Neural progenitor cell (in vitro differentiated cells): ENCODE measurements around the gene DEFB129. TPM values are rescaled to one million over a fixed set of nuclear protein-coding genes. Genes with fewer than 3 reads are reported as not detected.

Experiments used
- DNase-seq: peaks from one replicate; pipeline ENCODE4 v3.0.0-alpha.2; 2016; ENCODE audit warnings: low spot score
- H2AFZ ChIP-seq: fragments of 200-600 bp; sonication (generic); replicated peaks from 2 replicates; pipeline ENCODE4 v1.6.1; 2016; ENCODE audit warnings: antibody characterized with exemption
- H3F3A ChIP-seq: fragments of 200-600 bp; sonication (generic); 2 replicates; pipeline ENCODE4 v1.6.1; 2016; ENCODE audit warnings: antibody characterized with exemption, low read depth
- H3K27ac ChIP-seq: fragments of 200-600 bp; sonication (generic); 2 replicates; pipeline ENCODE4 v1.5.1; 2016; ENCODE audit warnings: mild to moderate bottlenecking
- H3K27me3 ChIP-seq: fragments of 200-600 bp; sonication (generic); 2 replicates; pipeline ENCODE4 v1.6.1; 2016; ENCODE audit warnings: mild to moderate bottlenecking, moderate library complexity
- H3K36me3 ChIP-seq: fragments of 200-600 bp; sonication (generic); 2 replicates; pipeline ENCODE4 v1.5.1; 2016
- H3K4me1 ChIP-seq: fragments of 200-600 bp; sonication (generic); 2 replicates; pipeline ENCODE4 v1.6.1; 2016; ENCODE audit warnings: mixed run types
- H3K4me2 ChIP-seq: fragments of 200-600 bp; sonication (generic); 2 replicates; pipeline ENCODE4 v1.6.1; 2016
- H3K4me3 ChIP-seq: fragments of 200-600 bp; sonication (generic); 2 replicates; pipeline ENCODE4 v1.5.1; 2016
- H3K79me2 ChIP-seq: fragments of 200-600 bp; sonication (generic); 2 replicates; pipeline ENCODE4 v1.6.1; 2016; ENCODE audit warnings: low read depth
- H3K9ac ChIP-seq: fragments of 200-600 bp; sonication (generic); 2 replicates; pipeline ENCODE4 v1.6.1; 2016
- H3K9me3 ChIP-seq: fragments of 200-600 bp; sonication (generic); 2 replicates; pipeline ENCODE4 v1.5.1; 2016; ENCODE audit warnings: low read depth
- H4K20me1 ChIP-seq: fragments of 200-600 bp; sonication (generic); 2 replicates; pipeline ENCODE4 v1.6.1; 2016; ENCODE audit warnings: low read depth
- H3K27ac Mint-ChIP-seq: 3 replicates; pipeline ENCODE4 v1.8.0; 2021; ENCODE audit warnings: mixed read lengths
- H3K27me3 Mint-ChIP-seq: 2 replicates; pipeline ENCODE4 v1.8.0; 2022; ENCODE audit warnings: low read depth, mild to moderate bottlenecking, inconsistent platforms, moderate library complexity, mixed read lengths; ENCODE audit not compliant: insufficient read depth
- H3K36me3 Mint-ChIP-seq: 3 replicates; pipeline ENCODE4 v1.8.0; 2021; ENCODE audit warnings: mixed read lengths
- H3K4me1 Mint-ChIP-seq: 3 replicates; pipeline ENCODE4 v1.8.0; 2021; ENCODE audit warnings: mixed read lengths
- H3K4me3 Mint-ChIP-seq: 3 replicates; pipeline ENCODE4 v1.8.0; 2021; ENCODE audit warnings: mild to moderate bottlenecking, moderate library complexity, mixed read lengths
- H3K9me3 Mint-ChIP-seq: 3 replicates; pipeline ENCODE4 v1.8.0; 2020; ENCODE audit warnings: mixed read lengths
- EZH2 ChIP-seq: fragments of 200-600 bp; sonication (generic); IDR thresholded peaks from 2 replicates; pipeline ENCODE4 v1.6.1; 2017; ENCODE audit warnings: antibody characterized with exemption, mild to moderate bottlenecking, moderate library complexity
- EZH2phosphoT487 ChIP-seq: fragments of 200-600 bp; sonication (generic); IDR thresholded peaks from 2 replicates; pipeline ENCODE4 v1.6.1; 2017; ENCODE audit warnings: antibody characterized with exemption
- total RNA-seq: library from RNA; depleted of rRNA; stranded (reverse); fragments of >200 nt; gene quantifications from 2 replicates; pipeline ENCODE4 v1.2.3, GENCODE V29; 2015; ENCODE audit warnings: low replicate concordance
- TF ChIP-seq, protein P1 (sequence below): fragments of 200-600 bp; sonication (generic); IDR thresholded peaks from 2 replicates; pipeline ENCODE4 v1.5.1; 2017; ENCODE audit warnings: antibody characterized with exemption, mild to moderate bottlenecking

DEFB129 gene
- not detected in 2 replicates for total RNA-seq

DNA sequence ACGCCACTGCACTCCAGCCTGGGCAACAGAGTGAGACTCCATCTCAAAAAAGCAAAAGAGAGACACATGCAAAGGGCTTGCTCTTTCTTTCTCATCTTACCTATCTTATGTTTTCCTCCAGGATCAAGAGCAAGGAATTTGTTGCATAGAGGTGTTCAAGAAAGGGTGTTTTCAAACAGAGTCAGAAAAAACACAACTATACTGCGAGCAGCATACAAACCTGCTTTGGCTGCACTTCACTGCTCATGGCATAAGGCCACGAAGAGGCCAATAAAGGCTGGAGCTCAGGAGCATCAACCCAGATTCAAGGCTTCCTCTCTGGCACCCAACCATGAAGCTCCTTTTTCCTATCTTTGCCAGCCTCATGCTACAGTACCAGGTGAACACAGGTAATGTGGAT lies at the start of gene DEFB129:
DEFB129 (plus strand) TSS at position 301 of the 400 bp plus-strand sequence; CDS start at position 332, 31 bp downstream.
- Histone ChIP-seq H3F3A (no peaks in the 10 kb centered on the region), H3K4me3 (no peak within 1 kb of the TSS), H3K36me3 (no peaks in the 10 kb centered on the region), H3K4me2 (peak within 1 kb of the TSS; percentile 11), H3K27ac (no peak within 1 kb of the TSS), H3K4me1 (peaks cover 7% of the 10 kb centered on the region), H3K27me3 (peaks cover 57% of the 10 kb centered on the region), H4K20me1 (no peaks in the 10 kb centered on the region), H3K79me2 (no peaks in the 10 kb centered on the region), H2AFZ (peak within 1 kb of the TSS; percentile 54), H3K9me3 (no peaks in the 10 kb centered on the region), H3K9ac (no peak within 1 kb of the TSS)
- Mint-ChIP-seq H3K9me3 (no peaks in the 10 kb centered on the region), H3K27ac (no peak within 1 kb of the TSS), H3K4me1 (no peaks in the 10 kb centered on the region), H3K27me3 (peaks cover 5% of the 10 kb centered on the region), H3K36me3 (no peaks in the 10 kb centered on the region), H3K4me3 (no peak within 1 kb of the TSS)
- TF ChIP-seq, protein P1, sequence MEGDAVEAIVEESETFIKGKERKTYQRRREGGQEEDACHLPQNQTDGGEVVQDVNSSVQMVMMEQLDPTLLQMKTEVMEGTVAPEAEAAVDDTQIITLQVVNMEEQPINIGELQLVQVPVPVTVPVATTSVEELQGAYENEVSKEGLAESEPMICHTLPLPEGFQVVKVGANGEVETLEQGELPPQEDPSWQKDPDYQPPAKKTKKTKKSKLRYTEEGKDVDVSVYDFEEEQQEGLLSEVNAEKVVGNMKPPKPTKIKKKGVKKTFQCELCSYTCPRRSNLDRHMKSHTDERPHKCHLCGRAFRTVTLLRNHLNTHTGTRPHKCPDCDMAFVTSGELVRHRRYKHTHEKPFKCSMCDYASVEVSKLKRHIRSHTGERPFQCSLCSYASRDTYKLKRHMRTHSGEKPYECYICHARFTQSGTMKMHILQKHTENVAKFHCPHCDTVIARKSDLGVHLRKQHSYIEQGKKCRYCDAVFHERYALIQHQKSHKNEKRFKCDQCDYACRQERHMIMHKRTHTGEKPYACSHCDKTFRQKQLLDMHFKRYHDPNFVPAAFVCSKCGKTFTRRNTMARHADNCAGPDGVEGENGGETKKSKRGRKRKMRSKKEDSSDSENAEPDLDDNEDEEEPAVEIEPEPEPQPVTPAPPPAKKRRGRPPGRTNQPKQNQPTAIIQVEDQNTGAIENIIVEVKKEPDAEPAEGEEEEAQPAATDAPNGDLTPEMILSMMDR: no peak
- TF ChIP-seq EZH2 (no peak), EZH2phosphoT487 (no peak)
- no peak for DNase-seq

- Mint-ChIP-seq H3K9me3 (no peaks in the 10 kb centered on the region), H3K27ac (no peak overlapping the region), H3K4me3 (no peak overlapping the region), H3K36me3 (no peaks in the 10 kb centered on the region), H3K27me3 (peaks cover 5% of the 10 kb centered on the region), H3K4me1 (no peaks in the 10 kb centered on the region)
- H3K4me3 ChIP-seq: no peak overlapping the region
- H4K20me1 ChIP-seq: no peaks in the 10 kb centered on the region
- H3K9me3 ChIP-seq: no peaks in the 10 kb centered on the region
- peaks cover 26% of the 10 kb centered on the region for H3K27me3 ChIP-seq
- TF ChIP-seq, protein P1: no peak
- no peak for TF ChIP-seq EZH2phosphoT487
- TF ChIP-seq EZH2: no peak
- H3K79me2 ChIP-seq: no peaks in the 10 kb centered on the region
- H3K36me3 ChIP-seq: no peaks in the 10 kb centered on the region
- H3K4me1 ChIP-seq: no peaks in the 10 kb centered on the region
- no peak overlapping the region for H2AFZ ChIP-seq
- H3F3A ChIP-seq: no peaks in the 10 kb centered on the region
- no peak overlapping the region for H3K9ac ChIP-seq
- no peak overlapping the region for H3K27ac ChIP-seq
- no peak for DNase-seq
- H3K4me2 ChIP-seq: no peak overlapping the region
Observed at GRCh38 chr20:184288-184687, 42.8 kb upstream of the DEFB129 start.

DNA sequence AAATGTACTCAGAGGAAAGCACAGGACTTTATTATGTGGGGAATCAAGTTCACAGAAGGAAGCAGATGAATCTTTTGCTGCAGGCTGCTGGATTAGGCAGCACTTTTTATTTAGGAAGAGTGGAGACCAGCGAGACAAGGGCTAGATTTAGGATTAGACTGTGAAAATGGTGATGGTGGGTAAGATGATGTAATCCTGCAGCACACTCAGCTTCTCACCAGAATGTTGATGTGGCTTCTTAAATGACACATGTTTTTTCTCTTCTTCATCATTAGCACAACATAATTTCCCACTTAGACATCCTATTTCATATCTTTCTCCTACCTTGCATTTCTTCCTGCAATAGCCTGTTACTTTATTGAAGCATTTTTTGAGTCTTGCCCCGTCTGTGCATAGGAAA lies 39.3 kb upstream of the DEFB129 start:
- no peaks in the 10 kb centered on the region for H3F3A ChIP-seq
- Mint-ChIP-seq H3K9me3 (peaks cover 11% of the 10 kb centered on the region), H3K4me1 (no peaks in the 10 kb centered on the region), H3K27ac (no peak overlapping the region), H3K4me3 (no peak overlapping the region), H3K36me3 (no peaks in the 10 kb centered on the region), H3K27me3 (peaks cover 9% of the 10 kb centered on the region)
- no peak for DNase-seq
- no peaks in the 10 kb centered on the region for H3K4me1 ChIP-seq
- peaks cover 21% of the 10 kb centered on the region for H3K27me3 ChIP-seq
- no peak overlapping the region for H3K4me2 ChIP-seq
- H3K4me3 ChIP-seq: no peak overlapping the region
- H4K20me1 ChIP-seq: no peaks in the 10 kb centered on the region
- H2AFZ ChIP-seq: no peak overlapping the region
- H3K79me2 ChIP-seq: no peaks in the 10 kb centered on the region
- H3K9ac ChIP-seq: no peak overlapping the region
- H3K36me3 ChIP-seq: no peaks in the 10 kb centered on the region
- no peak overlapping the region for H3K27ac ChIP-seq
- H3K9me3 ChIP-seq: no peaks in the 10 kb centered on the region
- TF ChIP-seq EZH2phosphoT487 (no peak), EZH2 (no peak)
- TF ChIP-seq, protein P1: no peak
